Endothelial cell of umbilical vein (primary cell): Measurements from ENCODE around the gene FOXO6. TPM values are rescaled to one million over a fixed set of nuclear protein-coding genes. Genes with fewer than 3 reads are reported as not detected.

Experiments used
- BruUV-seq: library from RNA; stranded (reverse); fragments of 400-500 nt; replicated peaks from 2 replicates; lab custom pipeline; 2021; lab: Mats Ljungman, UMichigan
- CTCF ChIA-PET: fragments of 300-600, 350-600 bp; sonication (Branson Sonifier 250); formaldehyde crosslinking; loops from one replicate; lab custom pipeline; 2021; ENCODE audit warnings: antibody characterized with exemption, inconsistent platforms; lab: Charles Lee
- POLR2A ChIA-PET: fragments of 300-600, 350-600 bp; sonication (Branson Sonifier 250); formaldehyde crosslinking; loops from one replicate; lab custom pipeline; 2021; ENCODE audit warnings: antibody characterized with exemption, inconsistent platforms; lab: Charles Lee
- DNase-seq: peaks from one replicate; pipeline ENCODE4 v3.0.0-alpha.2; 2011; ENCODE audit warnings: low read depth, low spot score
- FAIRE-seq: peaks from 2 replicates; lab custom pipeline; 2011; peaks lifted over from hg19 to GRCh38; lab: Jason Lieb, UNC
- H2AFZ ChIP-seq: 2 replicates; pipeline ENCODE4 v1.6.0; 2012; ENCODE audit warnings: low read depth, low read length, control low read depth, inconsistent platforms
- H3K27ac ChIP-seq: 2 replicates; pipeline ENCODE4 v1.5.1; 2011; ENCODE audit warnings: low read depth, mild to moderate bottlenecking, control low read depth, low read length, moderate library complexity; ENCODE audit not compliant: insufficient read depth
- H3K27me3 ChIP-seq, 2 experiments: 2 replicates each; pipeline versions ENCODE4 v1.6.0 to v1.6.1; 2011; ENCODE audit warnings: low read length in 2 of 2, mixed read lengths in 1 of 2; ENCODE audit not compliant: control insufficient read depth in 2 of 2, insufficient read depth in 2 of 2
- H3K36me3 ChIP-seq, 2 experiments: 2 replicates in 1 of 2; 3 replicates in 1 of 2; pipeline ENCODE4 v1.5.1; 2011; ENCODE audit warnings: low read length in 2 of 2, mild to moderate bottlenecking in 1 of 2, moderate library complexity in 1 of 2; ENCODE audit not compliant: control insufficient read depth in 2 of 2, insufficient read depth in 2 of 2; ENCODE audit errors: extremely low read depth in 1 of 2
- H3K4me1 ChIP-seq: 3 replicates; pipeline ENCODE4 v1.5.1; 2011; ENCODE audit warnings: mild to moderate bottlenecking, low read length; ENCODE audit not compliant: control insufficient read depth, insufficient read depth; ENCODE audit errors: extremely low read depth
- H3K4me2 ChIP-seq: 2 replicates; pipeline ENCODE4 v1.6.1; 2011; ENCODE audit warnings: low read length, control low read depth, mixed read lengths; ENCODE audit not compliant: insufficient read depth
- H3K4me3 ChIP-seq, 3 experiments: fragments of 200-600 bp in 1 of 3; sonication (generic), shearing (Covaris generic) in 1 of 3; replicated peaks in 1 of 3; 2 replicates each; pipeline ENCODE4 v1.5.1; 2011 to 2016; ENCODE audit warnings: control low read depth in 3 of 3, low read length in 3 of 3, mild to moderate bottlenecking in 2 of 3, inconsistent platforms in 1 of 3, low read depth in 1 of 3, moderate library complexity in 1 of 3; ENCODE audit not compliant: insufficient read depth in 1 of 3
- H3K79me2 ChIP-seq: 2 replicates; pipeline ENCODE4 v1.6.0; 2012; ENCODE audit warnings: low read length, inconsistent platforms; ENCODE audit not compliant: control insufficient read depth, insufficient read depth
- H3K9ac ChIP-seq: replicated peaks from 2 replicates; pipeline ENCODE3; 2011; ENCODE audit warnings: low read length, control low read depth; ENCODE audit not compliant: insufficient read depth; ENCODE audit errors: extremely low read depth
- H3K9me1 ChIP-seq: replicated peaks from 3 replicates; pipeline ENCODE4 v1.6.0; 2011; ENCODE audit warnings: mild to moderate bottlenecking, low read length; ENCODE audit not compliant: control insufficient read depth, insufficient read depth; ENCODE audit errors: extremely low read depth
- H3K9me3 ChIP-seq: replicated peaks from 2 replicates; pipeline ENCODE4 v1.5.1; 2012; ENCODE audit warnings: low read length, inconsistent platforms; ENCODE audit not compliant: control insufficient read depth, insufficient read depth
- H4K20me1 ChIP-seq: replicated peaks from 2 replicates; pipeline ENCODE3; 2011; ENCODE audit warnings: mild to moderate bottlenecking, low read length; ENCODE audit not compliant: control insufficient read depth, insufficient read depth; ENCODE audit errors: extremely low read depth
- CTCF ChIP-seq, 2 donors: IDR thresholded peaks; 1 replicate in 1 of 2; 2 replicates in 1 of 2; pipeline ENCODE4 v1.5.1; 2011; ENCODE audit warnings: low read length in 2 of 2, mild to moderate bottlenecking in 2 of 2, moderate library complexity in 2 of 2, control low read depth in 1 of 2, inconsistent platforms in 1 of 2, low read depth in 1 of 2; ENCODE audit not compliant: insufficient read depth in 1 of 2; ENCODE audit errors: extremely low read depth in 1 of 2
- GATA2 ChIP-seq: IDR thresholded peaks from 2 replicates; pipeline ENCODE4 v1.7.0; 2011; ENCODE audit warnings: low read depth, mild to moderate bottlenecking, moderate library complexity, mixed read lengths, low read length; ENCODE audit not compliant: insufficient read length, insufficient read depth
- JUN ChIP-seq: IDR thresholded peaks from 2 replicates; pipeline ENCODE4 v1.6.1; 2011; ENCODE audit warnings: borderline replicate concordance, low read depth; ENCODE audit not compliant: insufficient read length, insufficient read depth
- MAX ChIP-seq: IDR thresholded peaks from 2 replicates; pipeline ENCODE4 v1.6.1; 2011; ENCODE audit not compliant: insufficient read depth, insufficient read length
- MYC ChIP-seq: IDR thresholded peaks from one replicate; pipeline ENCODE4 v1.6.1; 2011; ENCODE audit warnings: mild to moderate bottlenecking, low read depth, low read length
- POLR2A ChIP-seq: IDR thresholded peaks from 2 replicates; pipeline ENCODE4 v1.6.1; 2012; ENCODE audit warnings: low read depth, mild to moderate bottlenecking, control low read depth, low read length
- POLR2AphosphoS5 ChIP-seq: IDR thresholded peaks from 2 replicates; pipeline ENCODE4 v1.6.1; 2012; ENCODE audit warnings: low read depth, mild to moderate bottlenecking, control low read depth, low read length, moderate library complexity; ENCODE audit not compliant: insufficient read depth
- dilution Hi-C: fragments of 300-500 bp; cut with MboI; formaldehyde crosslinking; loops from one replicate; pipeline ENCODE4 v1.15.0; 2019; ENCODE audit warnings: low sequenced_read_pairs; ENCODE audit not compliant: extremely low pct_ligation_motif_present
- intact Hi-C: fragments of 100-400 bp; cut with micrococcal nuclease; formaldehyde crosslinking; loops from one replicate; pipeline ENCODE4 v1.10.0; 2022
- polyA plus RNA-seq, 4 experiments: library from polyadenylated mRNA; depleted of rRNA in 3 of 4; stranded (reverse) in 3 of 4; unstranded in 1 of 4; fragments of >200 nt; gene quantifications; 2 replicates each; pipeline versions ENCODE4 v1.2.1 to v1.2.3, GENCODE V29; 2011 to 2012; ENCODE audit warnings: missing spikeins in 1 of 4
- total RNA-seq: library from RNA; stranded (reverse); gene quantifications from 2 replicates; pipeline ENCODE4 v1.2.3, GENCODE V29; 2021

Gene FOXO6
- total and polyA plus RNA-seq, 2 donors (not counting 3 experiments of a cell fraction or from before 2014, with no cell fraction given): 0.04 to 0.38 TPM

GRCh38 chr1:41345434-41346075 lies 15.7 kb upstream of the FOXO6 start:
- no peak overlapping the region for H3K27ac ChIP-seq
- ChIA-PET CTCF (interaction anchor here (2.3 kb wide), 1 partner anchor 14 kb away, joined by 6 read pairs; no protein-coding TSS in a partner anchor), POLR2A (no interaction called here)
- no peak overlapping the region for H2AFZ ChIP-seq
- peaks cover 0 to 5% of the 10 kb centered on the region in 2 experiments for H3K27me3 ChIP-seq
- peaks cover 15% of the 10 kb centered on the region for H3K4me1 ChIP-seq
- H3K4me3 ChIP-seq: no peak overlapping the region
- no peaks in the 10 kb centered on the region for H3K36me3 ChIP-seq
- DNase-seq (no peak), FAIRE-seq (no peak)
- H4K20me1 ChIP-seq: no peaks in the 10 kb centered on the region
- no peak overlapping the region for H3K4me2 ChIP-seq
- TF ChIP-seq CTCF (IDR thresholded peaks at IDR 0.05; ENCODE audit: extremely low read depth in 1 of 2, insufficient read depth in 1 of 2, low read depth in 1 of 2, low read length in 2 of 2): no peak
- no peak for TF ChIP-seq JUN
- TF ChIP-seq POLR2A: no peak
- TF ChIP-seq MAX: no peak
- no peak for TF ChIP-seq POLR2AphosphoS5
- no peak for TF ChIP-seq GATA2
- no peak for TF ChIP-seq MYC
- H3K9me3 ChIP-seq: no peaks in the 10 kb centered on the region
- no peaks in the 10 kb centered on the region for H3K79me2 ChIP-seq
- intact Hi-C loops: no loop called here
- H3K9ac ChIP-seq: no peak overlapping the region
- no TSS peak for BruUV-seq
- H3K9me1 ChIP-seq: no peaks in the 10 kb centered on the region
- dilution Hi-C loops: no loop called here
